Stomach (tissue), 9 donors: Measurements from ENCODE around the gene KCNIP4. TPM values are rescaled to one million over a fixed set of nuclear protein-coding genes. Genes with fewer than 3 reads are reported as not detected.

Experiments used
- DNase-seq, 2 donors: peaks; one replicate each; pipeline versions ENCODE4 v3.0.0 to v3.0.0-alpha.2; 2013 to 2019
- H3K27ac ChIP-seq, 5 donors: fragments of 200-600 bp in 4 of 5; sonication (generic) in 4 of 5; one replicate each; pipeline ENCODE4 v1.5.1; 2013 to 2019; ENCODE audit warnings: mild to moderate bottlenecking in 1 of 5, moderate library complexity in 1 of 5
- H3K27me3 ChIP-seq, 3 donors: fragments of 200-600 bp; sonication (generic); one replicate each; pipeline ENCODE4 v1.5.1; 2017 to 2019; ENCODE audit warnings: mixed run types in 1 of 3
- H3K36me3 ChIP-seq, 4 donors: fragments of 200-600 bp; sonication (generic); 1 replicate in 3 of 4; 2 replicates in 1 of 4; pipeline ENCODE4 v1.5.1; 2016 to 2019
- H3K4me1 ChIP-seq, 4 donors: fragments of 200-600 bp; sonication (generic); one replicate each; pipeline ENCODE4 v1.5.1; 2016 to 2019
- H3K4me3 ChIP-seq, 4 donors: fragments of 200-600 bp; sonication (generic) in 3 of 4; one replicate each; pipeline ENCODE4 v1.5.1; 2016 to 2019; ENCODE audit warnings: mild to moderate bottlenecking in 1 of 4
- H3K9me3 ChIP-seq, 4 donors: fragments of 200-600 bp; sonication (generic); one replicate each; pipeline ENCODE4 v1.5.1; 2016 to 2019
- CTCF ChIP-seq, 7 experiments: fragments of 450-650 bp in 4 of 7; fragments of 200-600 bp in 3 of 7; sonication (generic) in 3 of 7; IDR thresholded peaks; one replicate each; pipeline ENCODE4 v1.5.1; 2016 to 2019; ENCODE audit warnings: antibody characterized with exemption in 7 of 7, control low read depth in 2 of 7, mild to moderate bottlenecking in 1 of 7
- EP300 ChIP-seq: sonication (generic); formaldehyde crosslinking; IDR thresholded peaks from one replicate; pipeline ENCODE4 v1.6.1; 2017; ENCODE audit warnings: antibody characterized with exemption
- POLR2A ChIP-seq, 4 donors: fragments of 450-650 bp; IDR thresholded peaks; one replicate each; pipeline ENCODE4 v1.6.1; 2016; ENCODE audit warnings: antibody characterized with exemption in 4 of 4, control low read depth in 2 of 4, mild to moderate bottlenecking in 1 of 4, moderate library complexity in 1 of 4
- POLR2AphosphoS5 ChIP-seq, 3 donors: sonication (generic); formaldehyde crosslinking; IDR thresholded peaks; one replicate each; pipeline ENCODE4 v1.6.1; 2016; ENCODE audit warnings: antibody characterized with exemption in 3 of 3
- WGBS, 5 donors: extraction: QIAGEN DNeasy Blood & Tissue Kit in 3 of 5; methylation state at CpG; one replicate each; pipeline versions ENCODE4 v1.1.5 to v1.1.7; 2013 to 2018; 5-methylcytosine and 5-hydroxymethylcytosine counted together
- intact Hi-C: fragments of 100-400 bp; cut with DNase I; formaldehyde crosslinking; loops from one replicate; pipeline ENCODE4 v1.15.1; 2023; ENCODE audit warnings: low total_unique reads
- polyA plus RNA-seq, 3 donors: library from polyadenylated mRNA; stranded (reverse); fragments of 200-250 nt; gene quantifications; one replicate each; pipeline ENCODE4 v1.2.3, GENCODE V29; 2013
- total RNA-seq, 5 donors: library from RNA; depleted of rRNA; stranded (reverse); fragments of >200 nt; gene quantifications; one replicate each; pipeline versions ENCODE4 v1.1.0 to v1.2.3, GENCODE V29; 2014 to 2016
- donor health status: healthy with polysubstance abuse.
- donor health status: Bipolar disorder and iron deficiency.
- donor health status: healthy.

KCNIP4 gene
- total and polyA plus RNA-seq, 8 donors, result 0.23 to 1.8 (median 1.3) TPM; not detected in 4

GRCh38 chr4:20683766-20684165 lies 1264.8 kb downstream of the KCNIP4 start:
- Histone ChIP-seq H3K9me3 (no peaks in the 10 kb centered on the region), H3K4me1 (peaks cover 0 to 13% (median 4%) of the 10 kb centered on the region in 4 donors), H3K27me3 (no peaks in the 10 kb centered on the region), H3K4me3 (no peak overlapping the region), H3K27ac (no peak overlapping the region), H3K36me3 (no peaks in the 10 kb centered on the region)
- WGBS, 5 donors, result 83 to 93% (median 87%) methylated on average over 3 of the region's 3 CpGs
- intact Hi-C loops, result loop anchor here (10.0 kb wide), 1 partner anchor 259 kb away; no protein-coding TSS in a partner anchor
- TF ChIP-seq POLR2AphosphoS5 (IDR thresholded peaks at IDR 0.05) (no peak), POLR2A (IDR thresholded peaks at IDR 0.05) (no peak), CTCF (IDR thresholded peaks at IDR 0.05) (no peak), EP300 (no peak)
- no peak for DNase-seq

GRCh38 chr4:20682853-20683252 lies 1265.7 kb downstream of the KCNIP4 start:
- Histone ChIP-seq H3K4me1 (peaks cover 0 to 13% (median 4%) of the 10 kb centered on the region in 4 donors), H3K27me3 (no peaks in the 10 kb centered on the region), H3K9me3 (no peaks in the 10 kb centered on the region), H3K36me3 (no peaks in the 10 kb centered on the region), H3K4me3 (no peak overlapping the region), H3K27ac (peak overlapping the region in 2 of 5 donors; percentile 7 to 24)
- peak in 2 of 3 donors; percentile 22 to 47 for TF ChIP-seq POLR2AphosphoS5 (IDR thresholded peaks at IDR 0.05)
- TF ChIP-seq POLR2A (IDR thresholded peaks at IDR 0.05), result no peak
- no peak for TF ChIP-seq EP300
- no peak for TF ChIP-seq CTCF (IDR thresholded peaks at IDR 0.05)
- peak in 1 of 2 donors; percentile 49 for DNase-seq
- intact Hi-C loops, result loop anchor here (10.0 kb wide), 1 partner anchor 258 kb away; no protein-coding TSS in a partner anchor
- 32 to 71% (median 39%) methylated on average over 3 of the region's 3 CpGs for WGBS, 5 donors

- peak; percentile 26 to 32 for DNase-seq
- peak overlapping the region in 1 of 5 donors; percentile 24 for H3K27ac ChIP-seq
- H3K4me1 ChIP-seq, result peaks cover 0 to 13% (median 4%) of the 10 kb centered on the region in 4 donors
- H3K36me3 ChIP-seq, result no peaks in the 10 kb centered on the region
- H3K9me3 ChIP-seq, result no peaks in the 10 kb centered on the region
- intact Hi-C loops, result loop anchor here (10.0 kb wide), 1 partner anchor 256 kb away; no protein-coding TSS in a partner anchor
- 42 to 75% (median 54%) methylated on average over 1 of the region's 1 CpG for WGBS, 5 donors
- H3K27me3 ChIP-seq, result no peaks in the 10 kb centered on the region
- no peak overlapping the region for H3K4me3 ChIP-seq
- TF ChIP-seq POLR2AphosphoS5 (IDR thresholded peaks at IDR 0.05) (no peak), CTCF (IDR thresholded peaks at IDR 0.05) (no peak), POLR2A (IDR thresholded peaks at IDR 0.05) (no peak), EP300 (no peak)
Observed at GRCh38 chr4:20681271-20681670, 1267.3 kb downstream of the KCNIP4 start.

GRCh38 chr4:20680736-20681135 lies 1267.8 kb downstream of the KCNIP4 start:
- Histone ChIP-seq H3K9me3 (no peaks in the 10 kb centered on the region), H3K36me3 (no peaks in the 10 kb centered on the region), H3K4me1 (peaks cover 0 to 13% (median 4%) of the 10 kb centered on the region in 4 donors), H3K27ac (no peak overlapping the region), H3K27me3 (no peaks in the 10 kb centered on the region), H3K4me3 (no peak overlapping the region)
- intact Hi-C loops, result loop anchor here (10.0 kb wide), 1 partner anchor 256 kb away; no protein-coding TSS in a partner anchor
- WGBS, 5 donors, result 49 to 78% (median 58%) methylated on average over 1 of the region's 1 CpG
- TF ChIP-seq CTCF (IDR thresholded peaks at IDR 0.05) (no peak), POLR2A (IDR thresholded peaks at IDR 0.05) (no peak), EP300 (no peak), POLR2AphosphoS5 (IDR thresholded peaks at IDR 0.05) (no peak)
- DNase-seq, result peak in 1 of 2 donors; percentile 43
